Measurements from ENCODE around the gene ZBTB20.

- no peak for TF ChIP-seq CTCF (conservative IDR thresholded peaks at IDR 0.05)
- TF ChIP-seq EZH2 (IDR thresholded peaks at IDR 0.05; ENCODE audit: low read depth): no peak
Observed at GRCh38 chr3:114967168-114967567, 179.9 kb downstream of the ZBTB20 start.

Data from PC-9 (cell line).